Activated T-cell treated with anti-CD3 and anti-CD28 coated beads, Interleukin-2, amount 50 U/mL, for 4 hours (primary cell): ENCODE measurements around the gene TTBK2. TPM values are rescaled to one million over a fixed set of nuclear protein-coding genes. Genes with fewer than 3 reads are reported as not detected.

Experiments
- ATAC-seq, 2 donors: fragments of 200-7000 bp; cut with Tn5 transposase; one replicate each; pipeline ENCODE4 v1.10.0; 2021
- DNase-seq: peaks from one replicate; pipeline ENCODE4 v3.0.0-alpha.2; 2020
- H3K27me3 Mint-ChIP-seq: one replicate; pipeline ENCODE4 v1.8.0; 2021; ENCODE audit warnings: low read depth, mixed read lengths
- H3K36me3 Mint-ChIP-seq: one replicate; pipeline ENCODE4 v1.8.0; 2022; ENCODE audit warnings: mixed read lengths; ENCODE audit not compliant: insufficient read depth
- H3K4me1 Mint-ChIP-seq: one replicate; pipeline ENCODE4 v1.8.0; 2021; ENCODE audit warnings: low read depth, mixed read lengths
- H3K4me3 Mint-ChIP-seq: one replicate; pipeline ENCODE4 v1.8.0; 2021; ENCODE audit warnings: mild to moderate bottlenecking, moderate library complexity, mixed read lengths
- H3K9me3 Mint-ChIP-seq: one replicate; pipeline ENCODE4 v1.8.0; 2021; ENCODE audit warnings: mixed read lengths
- total RNA-seq, 3 donors: library from RNA; stranded (reverse); gene quantifications; one replicate each; pipeline ENCODE4 v1.2.1, GENCODE V29; 2021

The TTBK2 gene
- total RNA-seq, 3 donors from 2014 or later, result 5.9 to 7.7 (median 7.1) TPM

DNA sequence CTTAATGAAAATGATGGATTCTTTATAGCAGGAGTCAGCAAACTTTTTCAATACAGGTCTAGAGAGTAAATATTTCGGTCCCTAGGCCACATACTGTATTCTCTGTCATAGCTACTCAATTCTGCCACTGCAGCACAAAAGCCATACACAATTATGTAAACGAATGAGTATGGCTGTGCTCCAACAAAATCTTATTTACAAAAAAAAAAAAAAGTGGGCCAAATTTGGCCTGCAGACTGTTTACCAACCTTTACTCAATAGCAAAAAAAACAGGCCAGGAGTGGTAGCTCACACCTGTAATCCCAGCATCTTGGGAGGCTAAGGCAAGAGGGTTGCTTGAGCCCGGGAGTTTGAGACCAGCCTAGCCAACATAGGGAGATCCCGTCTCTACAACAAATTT, 41.1 kb downstream of the TTBK2 start:
- ATAC-seq (no peak), DNase-seq (no peak)
- Mint-ChIP-seq H3K9me3 (no peaks in the 10 kb centered on the region), H3K27me3 (no peaks in the 10 kb centered on the region), H3K4me1 (no peaks in the 10 kb centered on the region), H3K4me3 (no peak overlapping the region), H3K36me3 (peaks cover 14% of the 10 kb centered on the region)

DNA sequence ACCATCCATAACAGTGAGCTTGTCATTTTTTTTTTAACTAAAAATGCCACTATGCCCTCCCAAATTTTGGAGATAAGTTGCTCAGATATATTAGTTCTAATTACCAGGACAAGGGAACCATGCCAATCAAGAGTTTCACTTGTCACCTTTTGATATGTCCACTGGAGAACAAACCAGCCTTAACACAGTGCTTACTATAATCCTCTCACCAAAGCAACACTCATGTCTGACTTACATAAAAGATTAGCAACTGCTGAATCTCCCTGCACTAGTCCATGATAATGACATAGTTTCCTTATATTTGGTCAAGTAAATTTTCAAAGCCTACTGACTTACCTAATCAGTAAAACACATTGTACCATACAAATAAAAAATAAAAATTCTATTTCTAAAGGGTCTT, 44.4 kb downstream of the TTBK2 start:
- Mint-ChIP-seq H3K4me3 (no peak overlapping the region), H3K4me1 (no peaks in the 10 kb centered on the region)
- ATAC-seq, result no peak

DNA sequence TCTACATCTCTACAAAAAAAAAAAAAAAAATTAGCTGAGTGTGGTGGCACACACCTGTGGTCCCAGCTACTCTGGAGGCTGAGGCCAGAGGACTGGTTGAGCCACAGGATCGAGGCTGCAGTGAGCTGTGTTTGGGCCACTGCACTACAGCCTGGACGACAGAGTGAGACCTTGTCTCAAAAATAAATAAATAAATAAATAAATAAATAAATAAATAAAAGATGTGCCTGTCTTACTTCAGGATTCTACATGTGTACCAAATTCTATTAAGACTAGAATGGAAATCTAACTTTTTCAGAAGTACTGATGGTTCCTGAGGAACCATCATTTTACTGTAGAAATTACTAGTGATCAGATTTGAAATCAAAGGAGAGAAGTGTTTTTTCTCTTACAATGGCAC, 51.9 kb downstream of the TTBK2 start:
- ATAC-seq (no peak), DNase-seq (no peak)
- Mint-ChIP-seq H3K4me1 (peaks cover 2% of the 10 kb centered on the region), H3K36me3 (peaks cover 26% of the 10 kb centered on the region), H3K9me3 (no peaks in the 10 kb centered on the region), H3K4me3 (no peak overlapping the region), H3K27me3 (no peaks in the 10 kb centered on the region)

More for the DNA sequence above, 44.4 kb downstream of the TTBK2 start:
- no peaks in the 10 kb centered on the region for H3K27me3 Mint-ChIP-seq
- H3K9me3 Mint-ChIP-seq, result no peaks in the 10 kb centered on the region
- DNase-seq, result no peak
- peaks cover 10% of the 10 kb centered on the region for H3K36me3 Mint-ChIP-seq

GRCh38 chr15:42863572-42864239, 56.9 kb downstream of the TTBK2 start:
- Mint-ChIP-seq H3K4me3 (no peak overlapping the region), H3K27me3 (no peaks in the 10 kb centered on the region), H3K36me3 (peaks cover 45% of the 10 kb centered on the region), H3K4me1 (peaks cover 2% of the 10 kb centered on the region), H3K9me3 (no peaks in the 10 kb centered on the region)
- no peak for ATAC-seq
- no peak for DNase-seq

DNA sequence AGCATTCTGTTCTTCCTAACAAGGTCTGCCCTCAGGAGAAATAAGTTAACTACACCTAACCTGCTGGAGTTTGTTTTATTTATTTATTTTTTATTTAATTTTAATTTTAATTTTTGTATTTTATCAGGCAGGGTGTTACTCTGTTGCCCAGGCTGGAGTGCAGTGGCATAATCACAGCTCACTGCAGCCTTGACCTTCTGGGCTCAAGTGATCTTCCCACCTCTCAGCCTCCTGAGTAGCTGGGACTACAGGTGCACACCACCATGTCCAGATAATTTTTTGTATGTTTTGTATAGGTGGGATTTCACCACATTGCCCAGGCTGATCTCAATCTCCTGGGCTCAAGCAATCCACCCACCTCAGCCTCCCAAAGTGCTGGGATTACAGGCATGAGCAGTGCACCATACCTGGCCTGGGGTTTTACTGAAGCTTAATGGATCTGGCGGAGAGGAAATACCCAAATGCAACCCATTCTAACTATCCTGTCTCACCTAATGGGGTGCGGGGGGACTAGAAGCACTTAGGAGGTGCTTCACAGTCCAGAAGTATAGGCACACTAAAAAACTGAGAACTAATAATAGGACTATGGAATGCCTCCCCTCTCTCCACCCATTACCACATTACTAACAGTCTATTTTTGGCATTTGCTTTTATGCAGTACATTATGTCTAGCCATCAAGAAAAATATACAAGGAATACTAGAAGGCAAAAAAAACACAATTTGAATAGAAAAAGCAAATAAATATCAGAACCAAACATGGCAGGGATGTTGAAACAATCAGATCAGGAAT, 61.4 kb downstream of the TTBK2 start:
- Mint-ChIP-seq H3K36me3 (peaks cover 31% of the 10 kb centered on the region), H3K4me3 (no peak overlapping the region), H3K4me1 (no peaks in the 10 kb centered on the region), H3K27me3 (no peaks in the 10 kb centered on the region), H3K9me3 (no peaks in the 10 kb centered on the region)
- no peak for ATAC-seq
- DNase-seq, result no peak

DNA sequence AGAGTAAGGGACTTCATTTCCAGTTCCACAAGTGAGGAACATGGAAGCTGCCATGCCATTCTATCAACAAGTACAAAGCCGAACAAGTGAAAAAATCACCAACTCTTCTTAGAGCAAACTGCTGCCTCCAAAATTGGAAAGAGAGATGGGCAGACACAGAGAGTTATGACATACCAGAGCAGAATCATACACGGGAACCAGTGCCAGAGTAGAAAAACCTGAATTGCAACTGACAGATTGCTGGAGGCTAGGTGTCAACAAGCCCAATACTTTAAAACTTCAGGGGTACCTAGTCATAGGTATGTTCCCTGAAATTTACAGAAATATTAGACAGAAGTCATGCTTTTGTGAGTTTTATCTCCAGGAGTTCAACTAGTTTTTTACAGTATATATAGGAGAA, 62.0 kb downstream of the TTBK2 start:
- Mint-ChIP-seq H3K4me3 (no peak overlapping the region), H3K36me3 (peaks cover 31% of the 10 kb centered on the region), H3K4me1 (no peaks in the 10 kb centered on the region), H3K9me3 (no peaks in the 10 kb centered on the region), H3K27me3 (no peaks in the 10 kb centered on the region)
- ATAC-seq, result no peak
- no peak for DNase-seq

DNA sequence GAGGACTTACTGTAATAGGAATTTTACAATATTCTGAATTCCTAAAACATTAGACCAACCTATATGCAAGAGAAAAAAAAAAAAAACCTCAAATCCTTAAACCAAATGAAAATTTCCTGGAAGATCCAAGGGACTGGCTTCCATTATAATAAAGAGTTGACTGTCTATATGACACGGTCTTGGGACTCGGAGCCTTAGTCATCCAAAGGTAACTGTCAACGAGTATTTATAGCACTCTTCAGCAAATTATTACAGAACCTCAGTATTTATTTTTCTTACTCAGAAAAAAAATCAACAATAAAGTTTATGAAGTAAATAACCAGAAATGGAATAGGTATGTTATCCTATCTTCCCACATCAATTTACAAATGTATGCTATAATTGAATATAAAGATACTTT, 66.0 kb downstream of the TTBK2 start:
- peaks cover 15% of the 10 kb centered on the region for H3K36me3 Mint-ChIP-seq
- no peak overlapping the region for H3K4me3 Mint-ChIP-seq
- H3K27me3 Mint-ChIP-seq, result no peaks in the 10 kb centered on the region
- no peaks in the 10 kb centered on the region for H3K9me3 Mint-ChIP-seq
- DNase-seq (no peak), ATAC-seq (no peak)
- H3K4me1 Mint-ChIP-seq, result no peaks in the 10 kb centered on the region

DNA sequence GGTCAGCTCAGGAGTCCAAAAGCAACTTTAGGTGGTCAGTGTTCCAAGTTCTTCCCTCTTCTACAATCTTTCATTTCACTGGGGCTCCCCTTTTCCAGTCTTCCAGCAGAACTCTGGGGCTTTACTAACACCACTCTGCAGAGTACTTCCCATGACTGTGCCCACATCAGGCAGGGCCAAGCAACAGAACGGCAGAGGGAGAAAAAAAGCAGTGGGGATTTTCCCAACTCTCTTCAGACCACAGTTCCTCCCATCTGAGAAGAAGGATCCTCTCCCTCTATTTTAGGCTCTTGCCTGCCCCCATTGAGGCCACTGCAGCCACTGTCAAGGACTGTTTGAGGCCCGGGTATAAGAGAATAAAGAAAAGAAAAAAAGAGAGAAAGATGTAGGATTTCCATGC, 70.7 kb downstream of the TTBK2 start:
- ATAC-seq (no peak), DNase-seq (no peak)
- H3K27me3 Mint-ChIP-seq, result no peaks in the 10 kb centered on the region
- H3K36me3 Mint-ChIP-seq, result peaks cover 10% of the 10 kb centered on the region
- H3K4me1 Mint-ChIP-seq, result no peaks in the 10 kb centered on the region
- H3K9me3 Mint-ChIP-seq, result no peaks in the 10 kb centered on the region
- H3K4me3 Mint-ChIP-seq, result no peak overlapping the region

- Mint-ChIP-seq H3K27me3 (no peaks in the 10 kb centered on the region), H3K36me3 (peaks cover 11% of the 10 kb centered on the region), H3K4me1 (no peaks in the 10 kb centered on the region), H3K4me3 (no peak overlapping the region), H3K9me3 (peaks cover 2% of the 10 kb centered on the region)
- DNase-seq (no peak), ATAC-seq (no peak)
Measured at GRCh38 chr15:42848846-42849245, 71.7 kb downstream of the TTBK2 start.

DNA sequence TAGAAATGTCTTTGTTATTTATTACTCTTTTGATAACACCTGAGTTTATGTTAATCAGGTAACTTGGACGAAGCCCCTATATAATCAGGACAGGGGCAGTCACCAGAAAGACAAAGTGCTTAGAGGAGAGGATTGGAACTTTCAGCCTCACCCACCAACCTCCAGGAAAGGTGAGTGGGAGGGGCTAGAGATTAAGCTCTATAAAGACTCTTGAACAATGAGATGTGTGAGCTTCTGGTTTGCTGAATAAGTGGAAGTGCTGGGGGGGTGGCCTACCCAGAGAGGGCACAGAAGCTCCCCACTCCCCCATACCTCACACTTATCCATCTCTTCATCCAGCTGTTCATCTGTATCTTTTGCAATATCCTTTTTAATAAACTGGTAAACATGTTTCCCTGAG, 73.9 kb downstream of the TTBK2 start:
- Mint-ChIP-seq H3K27me3 (no peaks in the 10 kb centered on the region), H3K4me1 (no peaks in the 10 kb centered on the region), H3K36me3 (peaks cover 14% of the 10 kb centered on the region), H3K9me3 (peaks cover 3% of the 10 kb centered on the region), H3K4me3 (no peak overlapping the region)
- no peak for ATAC-seq
- no peak for DNase-seq

DNA sequence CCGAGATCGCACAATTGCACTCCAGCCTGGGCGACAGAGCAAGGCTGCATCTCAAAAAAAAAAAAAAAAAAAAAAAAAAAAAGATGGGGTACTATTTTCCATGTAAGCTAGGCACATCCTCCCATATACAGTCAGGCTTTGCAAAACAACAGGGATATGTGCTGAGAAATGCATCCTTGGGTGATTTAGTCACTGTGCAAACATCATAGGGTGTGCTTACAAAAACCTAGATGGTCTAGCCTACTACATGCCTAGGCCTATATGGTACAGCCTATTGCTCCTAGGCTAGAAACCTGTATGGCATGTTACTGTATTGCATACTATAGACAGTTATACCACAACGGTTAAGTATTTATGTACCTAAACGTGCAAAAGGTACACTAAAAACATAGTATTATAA, 75.0 kb downstream of the TTBK2 start:
- Mint-ChIP-seq H3K4me1 (no peaks in the 10 kb centered on the region), H3K4me3 (no peak overlapping the region), H3K9me3 (peaks cover 3% of the 10 kb centered on the region), H3K27me3 (no peaks in the 10 kb centered on the region), H3K36me3 (peaks cover 11% of the 10 kb centered on the region)
- ATAC-seq (no peak), DNase-seq (no peak)

DNA sequence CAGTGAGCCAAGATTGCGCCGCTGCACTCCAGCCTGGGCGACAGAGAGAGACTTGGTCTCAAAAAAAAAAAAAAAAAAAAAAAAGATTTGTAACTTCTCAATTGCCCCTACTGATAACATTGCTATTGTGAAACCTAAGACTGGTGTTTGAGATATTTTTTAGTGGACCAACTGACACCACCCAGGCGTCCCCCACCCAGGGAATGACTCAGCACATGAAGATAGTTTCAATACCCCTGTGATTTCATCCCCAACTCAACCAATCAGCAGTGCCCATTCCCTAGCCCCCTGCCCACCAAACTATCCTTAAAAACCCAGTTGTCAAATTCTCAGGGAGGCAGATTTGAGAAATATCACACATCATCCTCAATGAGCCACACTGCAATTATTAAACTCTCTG, 76.9 kb downstream of the TTBK2 start:
- Mint-ChIP-seq H3K4me3 (no peak overlapping the region), H3K27me3 (no peaks in the 10 kb centered on the region), H3K4me1 (no peaks in the 10 kb centered on the region), H3K36me3 (peaks cover 13% of the 10 kb centered on the region), H3K9me3 (peaks cover 3% of the 10 kb centered on the region)
- ATAC-seq (no peak), DNase-seq (no peak)

GRCh38 chr15:42836251-42836650, 84.3 kb downstream of the TTBK2 start:
- no peak overlapping the region for H3K4me3 Mint-ChIP-seq
- H3K36me3 Mint-ChIP-seq, result peaks cover 13% of the 10 kb centered on the region
- H3K9me3 Mint-ChIP-seq, result no peaks in the 10 kb centered on the region
- ATAC-seq (no peak), DNase-seq (no peak)
- no peaks in the 10 kb centered on the region for H3K27me3 Mint-ChIP-seq
- H3K4me1 Mint-ChIP-seq, result no peaks in the 10 kb centered on the region

- H3K4me3 Mint-ChIP-seq, result no peak overlapping the region
- no peaks in the 10 kb centered on the region for H3K9me3 Mint-ChIP-seq
- H3K4me1 Mint-ChIP-seq, result no peaks in the 10 kb centered on the region
- peaks cover 5% of the 10 kb centered on the region for H3K36me3 Mint-ChIP-seq
- H3K27me3 Mint-ChIP-seq, result no peaks in the 10 kb centered on the region
- ATAC-seq (no peak), DNase-seq (no peak)
Measured at GRCh38 chr15:42832576-42832975, 88.0 kb downstream of the TTBK2 start.

- Mint-ChIP-seq H3K4me1 (no peaks in the 10 kb centered on the region), H3K27me3 (no peaks in the 10 kb centered on the region), H3K9me3 (no peaks in the 10 kb centered on the region), H3K36me3 (peaks cover 23% of the 10 kb centered on the region), H3K4me3 (no peak overlapping the region)
- DNase-seq, result no peak
- ATAC-seq, result no peak
Measured at GRCh38 chr15:42826251-42826890, 94.2 kb downstream of the TTBK2 start.
